AG04450 (cell line): ENCODE measurements around the gene UBE2J2. TPM values are rescaled to one million over a fixed set of nuclear protein-coding genes. Genes with fewer than 3 reads are reported as not detected.
A peak's percentile ranks its signal among the peaks of the same experiment; 100 is the strongest.

Experiments
- CTCF ChIA-PET: fragments of 300-600, 350-600 bp; formaldehyde crosslinking; extraction: SDS; loops from one replicate; lab custom pipeline; 2022; ENCODE audit warnings: antibody characterized with exemption, inconsistent platforms; lab: Charles Lee
- POLR2A ChIA-PET: fragments of 350-600 bp; formaldehyde crosslinking; extraction: SDS; loops from one replicate; lab custom pipeline; 2021; ENCODE audit warnings: antibody characterized with exemption, inconsistent platforms; lab: Yijun Ruan, JAX
- DNase-seq: peaks from one replicate; pipeline ENCODE4 v3.0.0-alpha.2; 2011; ENCODE audit warnings: low read depth, low spot score
- H3K27ac ChIP-seq: one replicate; pipeline ENCODE4 v1.5.1; 2012; ENCODE audit warnings: low read depth, low read length, control low read depth
- H3K27me3 ChIP-seq: one replicate; pipeline ENCODE4 v1.6.0; 2012; ENCODE audit warnings: low read length; ENCODE audit not compliant: control insufficient read depth, insufficient read depth
- H3K4me3 ChIP-seq: 2 replicates; pipeline ENCODE4 v1.5.1; 2011; ENCODE audit warnings: mild to moderate bottlenecking, low read depth, low read length, control low read depth
- H3K9me3 ChIP-seq: 2 replicates; pipeline ENCODE4 v1.5.1; 2012; ENCODE audit warnings: low read length; ENCODE audit not compliant: control insufficient read depth, insufficient read depth
- CTCF ChIP-seq: IDR thresholded peaks from 2 replicates; pipeline ENCODE4 v1.5.1; 2011; ENCODE audit warnings: low read depth, low read length, control low read depth, inconsistent platforms
- polyA plus RNA-seq: library from polyadenylated mRNA; depleted of rRNA; stranded (reverse); fragments of >200 nt; gene quantifications from 2 replicates; pipeline ENCODE4 v1.2.3, GENCODE V29; 2011

UBE2J2 gene
- polyA plus RNA-seq, 1 experiment, result 31.1 TPM

GRCh38 chr1:1274931-1275431 lies 1.3 kb upstream of the UBE2J2 start:
- Histone ChIP-seq H3K4me3 (peak overlapping the region; percentile 70), H3K27me3 (no peaks in the 10 kb centered on the region), H3K27ac (no peak overlapping the region), H3K9me3 (no peaks in the 10 kb centered on the region; the same call in 1 of the 2 replicates)
- ChIA-PET POLR2A (no interaction called here), CTCF (no interaction called here)
- DNase-seq, result no peak
- TF ChIP-seq CTCF, result no peak

DNA sequence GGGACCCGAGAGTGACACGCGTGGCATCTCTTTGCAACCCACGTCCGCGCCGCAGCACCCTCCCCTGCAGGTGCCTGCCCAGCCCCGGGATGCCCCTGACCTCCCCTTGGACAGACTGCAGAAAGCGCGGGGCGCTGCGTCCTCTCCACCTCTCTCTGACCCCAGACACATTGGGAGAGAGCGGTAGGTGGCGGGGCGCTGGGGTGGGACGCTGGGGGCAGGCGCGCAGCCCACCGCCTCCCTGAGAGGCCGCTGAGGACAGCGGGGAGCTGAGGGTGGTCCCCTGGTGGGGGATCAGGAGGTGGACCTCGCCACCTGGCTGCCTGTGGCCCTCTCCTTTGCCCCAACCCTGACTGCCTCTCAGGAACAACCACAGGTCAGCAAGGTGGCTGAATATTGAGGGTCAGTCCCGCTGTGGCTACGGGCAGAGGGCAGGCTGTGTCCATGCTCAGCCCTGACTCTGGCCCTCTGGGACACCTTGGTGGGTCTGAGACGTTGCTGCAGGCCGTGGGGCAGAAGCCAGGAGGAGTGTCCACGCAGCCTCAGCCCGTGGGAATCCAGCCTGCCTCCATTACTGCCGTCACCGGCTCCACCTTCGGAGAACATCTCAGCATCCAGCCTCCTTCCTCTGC lies 761 bp upstream of the UBE2J2 start:
- no peaks in the 10 kb centered on the region for H3K27me3 ChIP-seq
- POLR2A ChIA-PET, result interaction anchor here (1.0 to 1.9 kb wide), 4 partner anchors 10 to 43 kb away, joined by 4 to 10 read pairs (median 4); no protein-coding TSS in a partner anchor
- no peak overlapping the region for H3K27ac ChIP-seq
- CTCF ChIA-PET, result no interaction called here
- DNase-seq, result no peak
- TF ChIP-seq CTCF, result no peak
- peak overlapping the region; percentile 70 for H3K4me3 ChIP-seq
- no peaks in the 10 kb centered on the region; the same call in 1 of the 2 replicates for H3K9me3 ChIP-seq

GRCh38 chr1:1273209-1273511 lies 494 bp downstream of the UBE2J2 start:
- ChIA-PET CTCF (interaction anchor here (0.6 to 0.7 kb wide), 2 partner anchors 146 to 172 kb away, joined by 5 to 7 read pairs; no protein-coding TSS in a partner anchor), POLR2A (interaction anchor here (0.6 to 1.9 kb wide), 8 partner anchors 9 to 279 kb away, joined by 3 to 10 read pairs (median 4); no protein-coding TSS in a partner anchor)
- TF ChIP-seq CTCF, result no peak
- no peaks in the 10 kb centered on the region for H3K27me3 ChIP-seq
- no peak for DNase-seq
- H3K9me3 ChIP-seq, result no peaks in the 10 kb centered on the region; the same call in 1 of the 2 replicates
- peak overlapping the region; percentile 61 for H3K27ac ChIP-seq
- peak overlapping the region; percentile 87 for H3K4me3 ChIP-seq

DNA sequence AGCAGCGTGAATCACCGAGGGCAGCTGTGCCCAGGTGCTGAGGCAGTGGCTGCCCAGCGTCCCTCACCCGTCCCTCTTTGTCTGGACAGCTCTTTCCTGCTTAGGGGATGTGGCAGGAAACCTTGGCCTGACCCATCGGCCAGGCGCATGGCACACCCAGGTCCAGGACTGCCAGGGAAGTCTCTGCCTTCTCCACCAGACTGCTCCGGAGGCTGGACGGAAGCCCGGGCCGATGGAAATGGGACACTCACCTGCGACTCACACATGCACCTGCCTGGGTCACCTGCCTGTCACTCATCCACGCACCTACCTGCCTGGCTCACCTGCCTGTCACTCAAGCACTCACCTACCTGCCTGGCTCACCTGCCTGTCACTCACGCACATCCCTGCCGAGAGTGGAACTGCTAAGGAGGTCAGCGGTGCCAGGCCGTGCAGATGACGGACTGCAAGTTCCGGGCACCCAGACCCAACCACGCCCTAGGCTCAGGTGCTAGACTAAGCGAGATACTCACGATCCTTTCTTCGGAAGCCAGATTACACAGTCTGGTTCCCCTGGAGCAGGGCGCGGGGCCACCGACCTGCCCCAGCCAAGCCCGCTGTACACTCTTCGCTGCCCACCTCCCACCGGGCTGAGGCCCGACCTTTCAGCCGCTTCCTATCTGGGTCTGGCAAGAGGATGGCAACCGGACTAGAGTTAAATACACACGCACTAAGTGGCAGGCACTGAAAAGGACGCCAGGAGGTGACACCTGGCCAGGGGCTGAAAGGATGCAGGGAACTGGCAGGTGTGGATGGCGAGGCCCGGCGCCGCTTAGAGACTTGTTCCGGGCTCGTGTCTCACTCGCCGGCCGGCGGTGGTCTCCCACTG lies 1.1 kb downstream of the UBE2J2 start:
- ChIA-PET CTCF (interaction anchor here (2.1 kb wide), 1 partner anchor 150 kb away, joined by 5 read pairs; no protein-coding TSS in a partner anchor), POLR2A (interaction anchor here (0.7 to 1.9 kb wide), 4 partner anchors 8 to 278 kb away, joined by 3 to 12 read pairs (median 7); no protein-coding TSS in a partner anchor)
- Histone ChIP-seq H3K9me3 (no peaks in the 10 kb centered on the region; the same call in 1 of the 2 replicates), H3K27ac (peak overlapping the region; percentile 61), H3K4me3 (peak overlapping the region; percentile 87), H3K27me3 (no peaks in the 10 kb centered on the region)
- no peak for DNase-seq
- no peak for TF ChIP-seq CTCF
